K562 (cell line): Measurements from ENCODE around the gene SCN1B. TPM values are rescaled to one million over a fixed set of nuclear protein-coding genes. Genes with fewer than 3 reads are reported as not detected.

Experiments
- ATF7 ChIP-seq: fragments of 450-650 bp; IDR thresholded peaks from 2 replicates; pipeline ENCODE4 v1.7.1; 2014; ENCODE audit warnings: mild to moderate bottlenecking, moderate library complexity
- DACH1 ChIP-seq: fragments of 450-650 bp; IDR thresholded peaks from 2 replicates; pipeline ENCODE4 v1.6.1; 2018; ENCODE audit not compliant: partially characterized antibody
- SNIP1 ChIP-seq: fragments of 450-650 bp; IDR thresholded peaks from 2 replicates; pipeline ENCODE4 v1.7.1; 2017; ENCODE audit warnings: low read depth, mild to moderate bottlenecking
- TSHZ1 ChIP-seq: fragments of 250-450 bp; sonication (Bioruptor Pico); IDR thresholded peaks from 2 replicates; pipeline ENCODE4 v1.4.0; 2020; ENCODE audit warnings: mild to moderate bottlenecking, moderate library complexity
- ZNF146 ChIP-seq: IDR thresholded peaks from one replicate; pipeline ENCODE4 v1.6.1; 2018; ENCODE audit warnings: missing compliant biosample characterization; ENCODE audit not compliant: unreplicated experiment
- polyA plus RNA-seq, 8 experiments: library from polyadenylated mRNA; depleted of rRNA in 4 of 8; stranded (reverse) in 5 of 8; unstranded in 3 of 8; fragments of >200 nt; fragmentation: Nextera tagmentation in 2 of 8; fragmentation: Illumina TruSeq in 1 of 8; extraction: Ambion mirVana in 2 of 8; extraction: Trizol in 1 of 8; gene quantifications; 2 replicates each; pipeline versions ENCODE4 v1.2.1 to v1.2.3, GENCODE V29; 2011 to 2014; ENCODE audit warnings: inconsistent platforms in 1 of 8, missing spikeins in 1 of 8
- total RNA-seq, 7 experiments: library from RNA; depleted of rRNA in 6 of 7; stranded (reverse); fragments of >200 nt in 6 of 7; fragmentation: Illumina TruSeq in 2 of 7; extraction: Trizol in 2 of 7; gene quantifications; 2 replicates each; pipeline versions ENCODE4 v1.2.1 to v1.2.3, GENCODE V29; 2011 to 2021; ENCODE audit warnings: low replicate concordance in 1 of 7

SCN1B gene
- total and polyA plus RNA-seq, 9 of the 15 experiments (the other 6 are each of a cell fraction or from before 2014, with no cell fraction given) = 0.03 to 2.5 (median 0.91) TPM

- TF ChIP-seq TSHZ1 (CRISPR knock-in tag) = no peak
- TF ChIP-seq DACH1 = no peak
- no peak for TF ChIP-seq SNIP1
- TF ChIP-seq ATF7 = 0 out of 2 replicates have a peak, but pooled peaks have one; percentile 32
- TF ChIP-seq ZNF146 (CRISPR knock-in tag) = no peak
Observed at GRCh38 chr19:35029737-35030256, 473 bp upstream of the SCN1B start (continued).
